SK-N-SH treated with all-trans-retinoic acid at 6 μM for 48 hours (cell line): Measurements from ENCODE around the gene KCNA2.

Source experiments
- ATAC-seq: fragments of 200-7000 bp; cut with Tn5 transposase; 3 replicates; pipeline ENCODE4 v1.9.1; 2020; ENCODE audit warnings: mild to moderate bottlenecking, moderate library complexity
- BACH2 ChIP-seq: fragments of 250-450 bp; sonication (Bioruptor Pico); IDR thresholded peaks from 2 replicates; pipeline ENCODE4 v1.9.0; 2021; ENCODE audit warnings: mild to moderate bottlenecking, borderline replicate concordance
- CSDC2 ChIP-seq: fragments of 250-450 bp; sonication (Bioruptor Pico); IDR thresholded peaks from 2 replicates; pipeline ENCODE4 v1.5.0; 2020; ENCODE audit warnings: mild to moderate bottlenecking, moderate library complexity
- ISL1 ChIP-seq: fragments of 250-450 bp; sonication (Bioruptor Pico); IDR thresholded peaks from 2 replicates; pipeline ENCODE4 v2.1.2; 2022; ENCODE audit warnings: mild to moderate bottlenecking, moderate library complexity
- OSR1 ChIP-seq: fragments of 250-450 bp; sonication (Bioruptor Pico); IDR thresholded peaks from 2 replicates; pipeline ENCODE4 v1.8.0; 2022; ENCODE audit warnings: moderate library complexity, mild to moderate bottlenecking, inconsistent platforms
- PPARA ChIP-seq: fragments of 250-450 bp; sonication (Bioruptor Pico); IDR thresholded peaks from 2 replicates; pipeline ENCODE4 v1.5.0; 2020; ENCODE audit warnings: mild to moderate bottlenecking, borderline replicate concordance
- RARB ChIP-seq: fragments of 250-450 bp; sonication (Bioruptor Pico); IDR thresholded peaks from 2 replicates; pipeline ENCODE4 v1.8.0; 2021; ENCODE audit warnings: mild to moderate bottlenecking, moderate library complexity
- SNAI2 ChIP-seq: fragments of 250-450 bp; sonication (Bioruptor Pico); IDR thresholded peaks from 2 replicates; pipeline ENCODE4 v1.5.0; 2020; ENCODE audit warnings: mild to moderate bottlenecking, moderate library complexity
- TOX ChIP-seq: fragments of 250-450 bp; sonication (Bioruptor Pico); IDR thresholded peaks from 2 replicates; pipeline ENCODE4 v1.8.0; 2021; ENCODE audit warnings: mild to moderate bottlenecking, moderate library complexity, borderline replicate concordance
- ZC3H10 ChIP-seq: fragments of 250-450 bp; sonication (Bioruptor Pico); IDR thresholded peaks from 2 replicates; pipeline ENCODE4 v1.5.1; 2021; ENCODE audit warnings: mild to moderate bottlenecking, moderate library complexity
- ZFP3 ChIP-seq: fragments of 250-450 bp; sonication (Bioruptor Pico); IDR thresholded peaks from 2 replicates; pipeline ENCODE4 v1.5.0; 2020; ENCODE audit warnings: mild to moderate bottlenecking, moderate library complexity
- ZFP30 ChIP-seq: fragments of 450-650 bp; formaldehyde crosslinking; IDR thresholded peaks from 2 replicates; pipeline ENCODE4 v1.5.0; 2022; ENCODE audit warnings: mild to moderate bottlenecking, moderate library complexity
- ZNF565 ChIP-seq: fragments of 450-650 bp; formaldehyde crosslinking; conservative IDR thresholded peaks from 2 replicates; pipeline ENCODE4 v1.5.0; 2020; ENCODE audit warnings: low read depth, mild to moderate bottlenecking, moderate library complexity
- ZNF70 ChIP-seq: fragments of 450-650 bp; formaldehyde crosslinking; IDR thresholded peaks from 2 replicates; pipeline ENCODE4 v1.5.0; 2020; ENCODE audit warnings: mild to moderate bottlenecking, moderate library complexity
- ZNF8 ChIP-seq: fragments of 450-650 bp; formaldehyde crosslinking; IDR thresholded peaks from 2 replicates; pipeline ENCODE4 v1.5.0; 2020; ENCODE audit warnings: mild to moderate bottlenecking, moderate library complexity
- TF ChIP-seq, protein P1 (sequence below): fragments of 250-450 bp; sonication (Bioruptor Pico); IDR thresholded peaks from 2 replicates; pipeline ENCODE4 v1.5.0; 2020; ENCODE audit warnings: mild to moderate bottlenecking, moderate library complexity
- TF ChIP-seq, protein P2 (sequence below): fragments of 250-450 bp; sonication (Bioruptor Pico); IDR thresholded peaks from 2 replicates; pipeline ENCODE4 v1.8.0; 2020; ENCODE audit warnings: mild to moderate bottlenecking, moderate library complexity, borderline replicate concordance
- TF ChIP-seq, protein P3 (sequence below): fragments of 250-450 bp; sonication (Bioruptor Pico); IDR thresholded peaks from 2 replicates; pipeline ENCODE4 v1.5.1; 2021; ENCODE audit warnings: mild to moderate bottlenecking, moderate library complexity
- TF ChIP-seq, protein P4 (sequence below): fragments of 250-450 bp; sonication (Bioruptor Pico); IDR thresholded peaks from 2 replicates; pipeline ENCODE4 v1.8.0; 2021; ENCODE audit warnings: low read depth, mild to moderate bottlenecking, moderate library complexity, borderline replicate concordance

The KCNA2 gene

DNA sequence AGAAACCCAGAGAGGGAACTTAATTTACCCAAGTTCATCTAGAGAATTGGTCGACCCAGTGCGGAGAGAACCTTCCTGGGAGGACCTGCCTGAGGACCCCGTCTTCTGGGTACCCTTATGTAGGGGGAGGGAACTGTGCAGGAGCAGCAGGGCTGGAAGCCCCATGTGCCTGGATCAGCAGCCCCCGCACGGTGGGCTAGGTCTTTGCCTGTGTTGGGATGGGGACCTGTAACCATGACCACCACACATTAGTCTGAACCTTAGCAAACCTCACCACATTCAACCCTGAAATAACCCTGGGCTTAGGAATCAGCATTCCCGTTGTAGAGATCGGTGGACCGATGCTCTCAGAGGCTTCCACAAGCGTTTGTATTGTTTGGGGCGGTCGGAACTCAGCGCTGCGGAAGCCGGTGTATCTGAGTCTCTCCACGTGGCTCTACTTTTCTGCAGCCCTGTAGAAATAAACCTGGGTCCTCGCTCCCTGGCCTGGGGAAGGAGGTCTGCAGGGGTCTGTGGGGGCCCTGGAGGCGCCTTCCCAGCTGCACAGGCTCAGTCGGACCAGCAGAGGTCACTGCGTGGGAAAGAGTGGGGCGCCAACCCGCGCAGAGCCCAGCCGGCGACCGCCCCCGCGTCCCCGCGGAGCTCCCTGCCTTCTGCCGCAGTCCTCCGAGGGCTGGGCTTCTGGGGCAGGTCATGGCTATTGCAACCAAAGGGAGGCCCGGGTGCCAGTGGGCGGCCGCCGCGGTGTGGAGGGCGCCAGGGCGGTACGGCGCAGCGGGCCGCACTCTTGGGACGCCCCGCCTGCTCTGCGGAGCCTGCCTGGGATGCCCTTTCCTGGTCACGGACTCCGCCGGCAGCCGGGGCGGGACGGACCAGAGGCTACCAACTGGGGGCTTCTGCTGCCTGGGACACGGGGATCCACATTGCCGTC, 51.0 kb downstream of the KCNA2 start (continued):
- TF ChIP-seq, protein P1, sequence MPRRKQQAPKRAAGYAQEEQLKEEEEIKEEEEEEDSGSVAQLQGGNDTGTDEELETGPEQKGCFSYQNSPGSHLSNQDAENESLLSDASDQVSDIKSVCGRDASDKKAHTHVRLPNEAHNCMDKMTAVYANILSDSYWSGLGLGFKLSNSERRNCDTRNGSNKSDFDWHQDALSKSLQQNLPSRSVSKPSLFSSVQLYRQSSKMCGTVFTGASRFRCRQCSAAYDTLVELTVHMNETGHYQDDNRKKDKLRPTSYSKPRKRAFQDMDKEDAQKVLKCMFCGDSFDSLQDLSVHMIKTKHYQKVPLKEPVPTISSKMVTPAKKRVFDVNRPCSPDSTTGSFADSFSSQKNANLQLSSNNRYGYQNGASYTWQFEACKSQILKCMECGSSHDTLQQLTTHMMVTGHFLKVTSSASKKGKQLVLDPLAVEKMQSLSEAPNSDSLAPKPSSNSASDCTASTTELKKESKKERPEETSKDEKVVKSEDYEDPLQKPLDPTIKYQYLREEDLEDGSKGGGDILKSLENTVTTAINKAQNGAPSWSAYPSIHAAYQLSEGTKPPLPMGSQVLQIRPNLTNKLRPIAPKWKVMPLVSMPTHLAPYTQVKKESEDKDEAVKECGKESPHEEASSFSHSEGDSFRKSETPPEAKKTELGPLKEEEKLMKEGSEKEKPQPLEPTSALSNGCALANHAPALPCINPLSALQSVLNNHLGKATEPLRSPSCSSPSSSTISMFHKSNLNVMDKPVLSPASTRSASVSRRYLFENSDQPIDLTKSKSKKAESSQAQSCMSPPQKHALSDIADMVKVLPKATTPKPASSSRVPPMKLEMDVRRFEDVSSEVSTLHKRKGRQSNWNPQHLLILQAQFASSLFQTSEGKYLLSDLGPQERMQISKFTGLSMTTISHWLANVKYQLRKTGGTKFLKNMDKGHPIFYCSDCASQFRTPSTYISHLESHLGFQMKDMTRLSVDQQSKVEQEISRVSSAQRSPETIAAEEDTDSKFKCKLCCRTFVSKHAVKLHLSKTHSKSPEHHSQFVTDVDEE (CRISPR knock-in tag) = no peak
- TF ChIP-seq, all 23 proteins: peak for 0

DNA sequence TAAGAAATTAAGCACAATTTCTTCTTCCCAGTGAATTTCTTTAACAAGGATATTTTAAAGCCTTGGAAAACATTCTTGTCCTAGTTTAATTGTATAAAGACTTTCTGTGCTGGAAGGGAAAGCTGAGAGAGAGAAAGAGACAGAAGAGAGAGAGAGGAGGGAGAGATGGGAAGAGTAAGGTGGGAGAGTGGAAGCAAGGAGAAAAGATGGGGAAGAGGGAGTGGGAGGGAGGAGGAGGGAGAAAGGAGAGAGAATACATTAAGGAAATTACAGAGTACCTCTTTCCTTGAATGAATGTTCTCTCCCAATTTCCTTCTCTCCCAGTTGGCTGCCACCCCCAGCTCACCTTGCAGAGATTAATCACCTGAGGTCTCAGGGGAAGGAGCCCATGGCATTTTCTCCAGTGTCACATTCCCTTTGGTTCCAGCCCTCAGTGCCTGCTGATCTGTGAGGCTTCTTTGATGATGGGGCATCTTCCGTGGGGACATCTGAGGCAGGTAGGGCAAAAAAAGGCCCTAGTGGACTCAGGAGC, 54.8 kb downstream of the KCNA2 start:
- TF ChIP-seq, protein P1 (CRISPR knock-in tag) = no peak
- TF ChIP-seq ZC3H10 (no peak), OSR1 (CRISPR knock-in tag) (no peak), ZFP30 (no peak), CSDC2 (no peak), ISL1 (CRISPR knock-in tag) (no peak), ZNF8 (CRISPR knock-in tag) (no peak), PPARA (no peak), RARB (CRISPR knock-in tag) (no peak), ZNF565 (CRISPR knock-in tag) (no peak)
- TF ChIP-seq, protein P2, sequence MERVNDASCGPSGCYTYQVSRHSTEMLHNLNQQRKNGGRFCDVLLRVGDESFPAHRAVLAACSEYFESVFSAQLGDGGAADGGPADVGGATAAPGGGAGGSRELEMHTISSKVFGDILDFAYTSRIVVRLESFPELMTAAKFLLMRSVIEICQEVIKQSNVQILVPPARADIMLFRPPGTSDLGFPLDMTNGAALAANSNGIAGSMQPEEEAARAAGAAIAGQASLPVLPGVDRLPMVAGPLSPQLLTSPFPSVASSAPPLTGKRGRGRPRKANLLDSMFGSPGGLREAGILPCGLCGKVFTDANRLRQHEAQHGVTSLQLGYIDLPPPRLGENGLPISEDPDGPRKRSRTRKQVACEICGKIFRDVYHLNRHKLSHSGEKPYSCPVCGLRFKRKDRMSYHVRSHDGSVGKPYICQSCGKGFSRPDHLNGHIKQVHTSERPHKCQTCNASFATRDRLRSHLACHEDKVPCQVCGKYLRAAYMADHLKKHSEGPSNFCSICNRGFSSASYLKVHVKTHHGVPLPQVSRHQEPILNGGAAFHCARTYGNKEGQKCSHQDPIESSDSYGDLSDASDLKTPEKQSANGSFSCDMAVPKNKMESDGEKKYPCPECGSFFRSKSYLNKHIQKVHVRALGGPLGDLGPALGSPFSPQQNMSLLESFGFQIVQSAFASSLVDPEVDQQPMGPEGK (CRISPR knock-in tag) = no peak
- ATAC-seq = no peak

DNA sequence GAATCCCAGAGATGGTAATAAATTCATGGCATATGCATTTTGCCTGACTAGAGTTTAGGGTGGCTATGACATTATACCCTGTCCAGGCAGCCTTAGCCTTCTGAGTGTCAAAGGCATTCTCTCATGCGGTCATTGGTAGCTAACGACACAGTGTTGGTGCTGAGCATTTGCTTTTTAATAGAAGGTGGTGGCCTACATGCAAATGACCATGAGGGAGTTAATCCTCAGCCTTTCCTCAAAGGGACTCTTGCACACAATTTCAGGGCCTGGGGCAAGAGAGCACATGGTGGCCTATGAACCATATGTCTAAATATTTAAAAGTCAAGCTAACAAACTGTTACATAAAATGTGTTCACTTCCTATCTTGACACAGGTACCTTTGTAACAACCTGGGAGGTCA, 56.3 kb downstream of the KCNA2 start:
- TF ChIP-seq, protein P3, sequence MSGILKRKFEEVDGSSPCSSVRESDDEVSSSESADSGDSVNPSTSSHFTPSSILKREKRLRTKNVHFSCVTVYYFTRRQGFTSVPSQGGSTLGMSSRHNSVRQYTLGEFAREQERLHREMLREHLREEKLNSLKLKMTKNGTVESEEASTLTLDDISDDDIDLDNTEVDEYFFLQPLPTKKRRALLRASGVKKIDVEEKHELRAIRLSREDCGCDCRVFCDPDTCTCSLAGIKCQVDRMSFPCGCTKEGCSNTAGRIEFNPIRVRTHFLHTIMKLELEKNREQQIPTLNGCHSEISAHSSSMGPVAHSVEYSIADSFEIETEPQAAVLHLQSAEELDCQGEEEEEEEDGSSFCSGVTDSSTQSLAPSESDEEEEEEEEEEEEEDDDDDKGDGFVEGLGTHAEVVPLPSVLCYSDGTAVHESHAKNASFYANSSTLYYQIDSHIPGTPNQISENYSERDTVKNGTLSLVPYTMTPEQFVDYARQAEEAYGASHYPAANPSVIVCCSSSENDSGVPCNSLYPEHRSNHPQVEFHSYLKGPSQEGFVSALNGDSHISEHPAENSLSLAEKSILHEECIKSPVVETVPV (CRISPR knock-in tag) = no peak
- TF ChIP-seq ZNF8 (CRISPR knock-in tag) = no peak
- TF ChIP-seq, protein P4, sequence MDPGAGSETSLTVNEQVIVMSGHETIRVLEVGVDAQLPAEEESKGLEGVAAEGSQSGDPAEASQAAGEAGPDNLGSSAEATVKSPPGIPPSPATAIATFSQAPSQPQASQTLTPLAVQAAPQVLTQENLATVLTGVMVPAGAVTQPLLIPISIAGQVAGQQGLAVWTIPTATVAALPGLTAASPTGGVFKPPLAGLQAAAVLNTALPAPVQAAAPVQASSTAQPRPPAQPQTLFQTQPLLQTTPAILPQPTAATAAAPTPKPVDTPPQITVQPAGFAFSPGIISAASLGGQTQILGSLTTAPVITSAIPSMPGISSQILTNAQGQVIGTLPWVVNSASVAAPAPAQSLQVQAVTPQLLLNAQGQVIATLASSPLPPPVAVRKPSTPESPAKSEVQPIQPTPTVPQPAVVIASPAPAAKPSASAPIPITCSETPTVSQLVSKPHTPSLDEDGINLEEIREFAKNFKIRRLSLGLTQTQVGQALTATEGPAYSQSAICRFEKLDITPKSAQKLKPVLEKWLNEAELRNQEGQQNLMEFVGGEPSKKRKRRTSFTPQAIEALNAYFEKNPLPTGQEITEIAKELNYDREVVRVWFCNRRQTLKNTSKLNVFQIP = no peak
- no peak for TF ChIP-seq ZNF565 (CRISPR knock-in tag)
- TF ChIP-seq ZNF70 (CRISPR knock-in tag) = no peak
- TF ChIP-seq OSR1 (CRISPR knock-in tag) = no peak
- TF ChIP-seq BACH2 = no peak
- no peak for TF ChIP-seq ZFP3 (CRISPR knock-in tag)
- no peak for ATAC-seq

DNA sequence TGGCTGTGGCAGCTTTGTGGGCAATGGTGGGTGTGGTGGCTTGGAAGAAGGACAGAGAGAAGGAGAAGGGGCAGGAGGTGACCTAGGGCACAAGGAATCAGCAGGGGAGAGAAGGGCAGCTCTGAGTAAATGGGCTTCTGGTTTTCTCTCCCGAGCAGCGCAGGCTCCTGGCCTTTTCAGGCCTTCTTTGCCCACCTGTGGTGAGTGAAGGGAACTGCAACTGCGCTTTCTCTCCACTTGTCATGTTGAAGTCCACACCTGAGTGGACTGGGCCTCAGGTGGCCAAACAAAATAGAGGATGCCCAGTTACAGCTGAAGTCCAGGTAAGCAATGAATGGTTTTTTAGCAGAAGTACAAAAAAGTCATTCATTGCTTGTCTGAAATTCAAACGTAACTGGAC, 57.8 kb downstream of the KCNA2 start:
- peak; percentile 76 for ATAC-seq
- TF ChIP-seq SNAI2 (CRISPR knock-in tag) (no peak), ZC3H10 (no peak), ZNF565 (CRISPR knock-in tag) (no peak), TOX (CRISPR knock-in tag) (no peak), ZFP3 (CRISPR knock-in tag) (no peak), CSDC2 (no peak), PPARA (no peak)
- TF ChIP-seq, protein P1 (CRISPR knock-in tag) = no peak
- TF ChIP-seq, protein P2 (CRISPR knock-in tag) = no peak
